ENCODE results near the gene LMO1.

The LMO1 gene

GRCh38 chr11:8263109-8263768 is 439 bp downstream of the LMO1 start:
- no peaks in the 10 kb centered on the region for H3K36me3 ChIP-seq (ENCODE audit: insufficient read depth, insufficient read length, low read length)
- H3K27me3 ChIP-seq (ENCODE audit: insufficient read depth, insufficient read length), result peaks cover 59% of the 10 kb centered on the region
- no peak for TF ChIP-seq ZNF274 (IDR thresholded peaks at IDR 0.05; ENCODE audit: low read depth, low read length)
- no peak for TF ChIP-seq SUZ12 (IDR thresholded peaks at IDR 0.05; ENCODE audit: extremely low read depth, insufficient read depth, insufficient read length)
- TF ChIP-seq YY1 (IDR thresholded peaks at IDR 0.05; ENCODE audit: insufficient read depth, insufficient read length), result no peak
- no peak for DNase-seq (ENCODE audit: low read depth, low spot score)
- no peaks in the 10 kb centered on the region; the same call in 1 of the 2 replicates for H3K9me3 ChIP-seq (ENCODE audit: insufficient read depth, low read length)
- H3K4me3 ChIP-seq (ENCODE audit: insufficient read length, low read depth), result peak overlapping the region; percentile 55
- H3K4me1 ChIP-seq (ENCODE audit: insufficient read depth, insufficient read length), result peaks cover 21% of the 10 kb centered on the region
- H3K9ac ChIP-seq (ENCODE audit: insufficient read length, low read depth), result peak overlapping the region; percentile 82

DNA sequence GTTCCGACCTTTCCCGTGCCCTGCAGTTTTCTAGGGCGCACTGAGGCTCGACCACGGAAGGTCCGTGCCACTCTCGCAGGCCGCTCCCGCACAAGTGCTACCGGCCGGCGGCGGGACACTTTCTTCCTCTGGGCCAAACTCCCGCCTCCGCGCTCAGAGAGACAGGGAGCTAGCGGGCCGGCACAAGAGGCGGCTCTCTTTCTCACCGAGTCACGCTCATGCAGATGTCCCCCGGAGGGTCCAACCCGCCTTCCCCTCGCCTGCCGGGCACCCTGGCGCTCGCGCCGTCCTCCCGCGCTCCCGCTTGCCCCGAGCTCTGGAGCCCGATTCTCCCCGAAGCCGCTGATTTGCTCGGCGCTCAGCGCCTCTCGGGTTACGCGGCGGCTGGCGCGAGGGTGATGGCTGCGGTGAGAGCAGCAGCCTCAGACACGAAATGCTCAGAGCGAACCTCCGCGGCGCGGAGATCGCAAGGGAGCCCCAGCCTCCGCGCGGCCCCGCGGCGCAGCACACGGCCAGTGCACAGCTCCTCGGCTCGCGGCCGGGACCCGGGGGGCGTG is 1.0 kb downstream of the LMO1 start:
- peak overlapping the region; percentile 82 for H3K9ac ChIP-seq (ENCODE audit: insufficient read length, low read depth)
- no peak for TF ChIP-seq YY1 (IDR thresholded peaks at IDR 0.05; ENCODE audit: insufficient read depth, insufficient read length)
- no peak for TF ChIP-seq SUZ12 (IDR thresholded peaks at IDR 0.05; ENCODE audit: extremely low read depth, insufficient read depth, insufficient read length)
- TF ChIP-seq ZNF274 (IDR thresholded peaks at IDR 0.05; ENCODE audit: low read depth, low read length), result no peak
- no peaks in the 10 kb centered on the region for H3K36me3 ChIP-seq (ENCODE audit: insufficient read depth, insufficient read length, low read length)
- peak overlapping the region; percentile 55 for H3K4me3 ChIP-seq (ENCODE audit: insufficient read length, low read depth)
- no peak for DNase-seq (ENCODE audit: low read depth, low spot score)
- H3K4me1 ChIP-seq (ENCODE audit: insufficient read depth, insufficient read length), result peaks cover 19% of the 10 kb centered on the region
- H3K27me3 ChIP-seq (ENCODE audit: insufficient read depth, insufficient read length), result peaks cover 53% of the 10 kb centered on the region
- no peaks in the 10 kb centered on the region; the same call in 1 of the 2 replicates for H3K9me3 ChIP-seq (ENCODE audit: insufficient read depth, low read length)

DNA sequence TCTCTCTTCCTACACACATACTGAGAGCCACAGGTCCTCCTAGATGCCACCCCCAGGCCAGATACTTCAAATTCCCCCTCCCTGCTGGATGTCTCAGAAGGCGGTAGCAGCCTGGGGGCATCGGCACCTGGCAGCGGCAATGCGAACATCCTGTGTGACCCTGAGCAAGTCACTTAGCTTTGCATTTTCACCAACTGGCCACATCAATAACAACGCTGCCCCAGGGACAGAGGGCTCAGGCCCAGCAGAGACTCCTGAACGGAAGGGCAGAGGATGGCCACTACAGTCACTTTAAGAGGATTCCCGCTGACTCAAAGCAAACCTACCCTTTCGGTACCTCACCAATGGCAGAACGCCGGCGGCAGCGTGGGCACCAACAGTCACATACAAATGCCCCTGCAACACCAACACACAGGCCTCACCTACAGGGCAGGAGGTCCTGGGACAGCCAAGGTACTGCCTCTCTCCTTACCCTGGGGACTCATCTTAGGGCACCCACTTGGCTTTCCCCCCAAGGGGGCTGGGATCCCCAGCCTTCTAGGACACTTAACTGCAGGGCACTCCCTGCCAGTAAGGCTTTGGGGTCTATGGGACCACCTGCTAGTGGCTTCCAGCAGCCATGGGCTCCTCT is 1.6 kb downstream of the LMO1 start:
- no peak for DNase-seq (ENCODE audit: low read depth, low spot score)
- Histone ChIP-seq H3K27me3 (ENCODE audit: insufficient read depth, insufficient read length) (peaks cover 47% of the 10 kb centered on the region), H3K9ac (ENCODE audit: insufficient read length, low read depth) (peak overlapping the region; percentile 82), H3K4me1 (ENCODE audit: insufficient read depth, insufficient read length) (peaks cover 19% of the 10 kb centered on the region), H3K4me3 (ENCODE audit: insufficient read length, low read depth) (peak overlapping the region; percentile 55), H3K9me3 (ENCODE audit: insufficient read depth, low read length) (no peaks in the 10 kb centered on the region; the same call in 1 of the 2 replicates), H3K36me3 (ENCODE audit: insufficient read depth, insufficient read length, low read length) (no peaks in the 10 kb centered on the region)
- TF ChIP-seq SUZ12 (IDR thresholded peaks at IDR 0.05; ENCODE audit: extremely low read depth, insufficient read depth, insufficient read length), result no peak

DNA sequence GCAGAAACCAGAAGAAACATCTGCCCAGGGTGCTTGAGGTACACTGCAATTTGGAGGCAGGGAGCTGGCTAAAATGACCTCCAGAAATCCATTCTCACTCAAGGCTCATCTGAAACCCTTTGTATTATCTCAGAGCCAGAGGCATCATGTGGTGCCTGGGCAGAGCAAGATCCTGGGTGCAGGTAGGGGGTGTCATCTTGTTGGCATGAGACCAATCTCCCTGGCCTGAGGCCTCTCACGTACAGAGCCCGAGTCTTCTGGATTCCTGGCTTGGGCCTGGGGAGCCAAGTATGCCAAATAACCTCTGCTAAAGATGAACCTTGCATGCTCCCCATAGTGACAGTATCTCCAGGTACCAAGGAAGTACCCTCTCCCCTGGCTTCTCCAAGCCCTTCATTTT is 2.4 kb downstream of the LMO1 start:
- Histone ChIP-seq H3K4me1 (ENCODE audit: insufficient read depth, insufficient read length) (peaks cover 15% of the 10 kb centered on the region), H3K9me3 (ENCODE audit: insufficient read depth, low read length) (no peaks in the 10 kb centered on the region; the same call in 1 of the 2 replicates), H3K4me3 (ENCODE audit: insufficient read length, low read depth) (no peak overlapping the region), H3K9ac (ENCODE audit: insufficient read length, low read depth) (no peak overlapping the region), H3K36me3 (ENCODE audit: insufficient read depth, insufficient read length, low read length) (no peaks in the 10 kb centered on the region), H3K27me3 (ENCODE audit: insufficient read depth, insufficient read length) (peaks cover 39% of the 10 kb centered on the region)
- TF ChIP-seq YY1 (IDR thresholded peaks at IDR 0.05; ENCODE audit: insufficient read depth, insufficient read length) (no peak), ZNF274 (IDR thresholded peaks at IDR 0.05; ENCODE audit: low read depth, low read length) (no peak), SUZ12 (IDR thresholded peaks at IDR 0.05; ENCODE audit: extremely low read depth, insufficient read depth, insufficient read length) (no peak)
- no peak for DNase-seq (ENCODE audit: low read depth, low spot score)

DNA sequence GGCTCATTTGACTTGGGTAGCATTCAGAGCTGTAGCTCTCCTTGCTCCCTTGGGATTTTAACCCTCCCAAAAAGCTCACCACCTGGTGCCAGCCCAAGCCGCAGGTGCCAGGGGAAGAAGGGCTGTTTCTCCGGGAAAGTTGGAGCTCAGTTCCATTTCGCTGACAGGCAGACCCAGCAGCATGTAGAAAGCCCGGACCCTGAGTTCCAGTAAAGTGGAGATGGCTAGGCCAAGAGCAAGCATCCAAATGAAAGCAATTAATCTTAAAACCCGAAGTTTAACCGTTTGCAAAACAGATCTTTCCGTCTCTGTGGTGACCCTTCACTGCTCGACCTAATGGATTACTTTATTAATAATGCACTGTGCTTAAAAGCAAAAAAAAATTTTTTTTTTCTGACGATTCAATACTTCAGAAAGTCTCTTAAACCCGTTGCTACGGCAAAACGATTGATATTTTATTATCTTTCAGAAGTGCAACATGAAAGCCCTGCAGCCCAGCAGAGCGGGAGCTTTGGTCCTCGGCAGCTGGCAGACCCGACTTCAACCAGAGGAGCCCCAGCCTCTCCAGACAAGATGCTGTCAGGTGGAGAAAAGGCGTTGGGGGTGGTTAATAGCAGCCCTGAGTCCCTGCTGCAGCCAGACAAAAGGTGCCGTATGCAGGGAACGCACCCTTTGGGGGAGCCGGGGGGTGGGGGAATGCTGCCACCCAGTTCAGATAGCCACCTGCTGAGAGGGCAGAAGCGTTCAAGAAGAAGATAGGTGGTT is 3.3 kb downstream of the LMO1 start:
- H3K4me3 ChIP-seq (ENCODE audit: insufficient read length, low read depth), result no peak overlapping the region
- TF ChIP-seq SUZ12 (IDR thresholded peaks at IDR 0.05; ENCODE audit: extremely low read depth, insufficient read depth, insufficient read length) (no peak), YY1 (IDR thresholded peaks at IDR 0.05; ENCODE audit: insufficient read depth, insufficient read length) (no peak), ZNF274 (IDR thresholded peaks at IDR 0.05; ENCODE audit: low read depth, low read length) (no peak)
- peaks cover 9% of the 10 kb centered on the region for H3K4me1 ChIP-seq (ENCODE audit: insufficient read depth, insufficient read length)
- H3K9me3 ChIP-seq (ENCODE audit: insufficient read depth, low read length), result no peaks in the 10 kb centered on the region
- DNase-seq (ENCODE audit: low read depth, low spot score), result no peak
- H3K36me3 ChIP-seq (ENCODE audit: insufficient read depth, insufficient read length, low read length), result no peaks in the 10 kb centered on the region
- H3K9ac ChIP-seq (ENCODE audit: insufficient read length, low read depth), result no peak overlapping the region
- peaks cover 34% of the 10 kb centered on the region for H3K27me3 ChIP-seq (ENCODE audit: insufficient read depth, insufficient read length)

DNA sequence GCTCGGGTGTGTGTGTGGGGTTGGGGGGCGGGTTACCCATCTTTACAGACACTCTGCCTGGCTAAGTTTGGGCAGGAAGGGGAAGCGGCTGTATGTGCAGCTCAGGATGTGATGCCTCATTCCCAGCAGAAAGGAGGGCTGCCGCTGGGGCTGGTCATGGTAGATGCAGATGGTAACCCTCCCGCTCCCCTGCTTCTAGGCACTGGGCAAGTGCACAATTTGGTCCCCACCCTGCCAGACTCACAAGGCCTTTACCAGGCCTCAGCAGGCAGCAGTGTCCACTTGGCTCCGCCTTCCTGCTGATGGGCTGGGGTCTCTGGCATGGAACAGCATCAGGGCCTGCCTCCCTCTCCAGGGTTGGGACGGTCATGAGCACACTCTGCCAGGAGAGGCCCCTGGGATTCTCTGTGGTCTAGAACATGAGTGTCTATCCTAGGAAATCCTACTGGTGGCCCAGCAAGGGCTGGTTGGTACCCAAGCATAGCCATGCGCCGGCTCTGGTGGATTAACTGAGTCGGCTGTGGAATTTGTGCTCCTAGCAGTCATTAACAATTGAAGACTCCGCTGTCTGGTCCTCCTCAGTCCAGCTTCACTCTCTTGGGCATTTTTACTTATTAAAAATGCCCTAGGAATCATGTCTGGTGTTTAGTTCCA is 4.2 kb downstream of the LMO1 start:
- peaks cover 26% of the 10 kb centered on the region for H3K27me3 ChIP-seq (ENCODE audit: insufficient read depth, insufficient read length)
- no peak overlapping the region for H3K4me3 ChIP-seq (ENCODE audit: insufficient read length, low read depth)
- no peak for DNase-seq (ENCODE audit: low read depth, low spot score)
- no peak overlapping the region for H3K9ac ChIP-seq (ENCODE audit: insufficient read length, low read depth)
- no peaks in the 10 kb centered on the region for H3K36me3 ChIP-seq (ENCODE audit: insufficient read depth, insufficient read length, low read length)
- H3K9me3 ChIP-seq (ENCODE audit: insufficient read depth, low read length), result no peaks in the 10 kb centered on the region
- H3K4me1 ChIP-seq (ENCODE audit: insufficient read depth, insufficient read length), result peaks cover 5% of the 10 kb centered on the region
- TF ChIP-seq ZNF274 (IDR thresholded peaks at IDR 0.05; ENCODE audit: low read depth, low read length) (no peak), SUZ12 (IDR thresholded peaks at IDR 0.05; ENCODE audit: extremely low read depth, insufficient read depth, insufficient read length) (no peak), YY1 (IDR thresholded peaks at IDR 0.05; ENCODE audit: insufficient read depth, insufficient read length) (no peak)

Measured in NT2/D1 (cell line).